SK-N-DZ (cell line): ENCODE results near the gene SULT2B1.

Source experiments
- DNase-seq: peaks from one replicate; pipeline ENCODE4 v3.0.0-alpha.2; 2015; ENCODE audit warnings: low spot score

The SULT2B1 gene

GRCh38 chr19:48634424-48635262 is 82.7 kb downstream of the SULT2B1 start:
- peak; percentile 93 for DNase-seq

DNA sequence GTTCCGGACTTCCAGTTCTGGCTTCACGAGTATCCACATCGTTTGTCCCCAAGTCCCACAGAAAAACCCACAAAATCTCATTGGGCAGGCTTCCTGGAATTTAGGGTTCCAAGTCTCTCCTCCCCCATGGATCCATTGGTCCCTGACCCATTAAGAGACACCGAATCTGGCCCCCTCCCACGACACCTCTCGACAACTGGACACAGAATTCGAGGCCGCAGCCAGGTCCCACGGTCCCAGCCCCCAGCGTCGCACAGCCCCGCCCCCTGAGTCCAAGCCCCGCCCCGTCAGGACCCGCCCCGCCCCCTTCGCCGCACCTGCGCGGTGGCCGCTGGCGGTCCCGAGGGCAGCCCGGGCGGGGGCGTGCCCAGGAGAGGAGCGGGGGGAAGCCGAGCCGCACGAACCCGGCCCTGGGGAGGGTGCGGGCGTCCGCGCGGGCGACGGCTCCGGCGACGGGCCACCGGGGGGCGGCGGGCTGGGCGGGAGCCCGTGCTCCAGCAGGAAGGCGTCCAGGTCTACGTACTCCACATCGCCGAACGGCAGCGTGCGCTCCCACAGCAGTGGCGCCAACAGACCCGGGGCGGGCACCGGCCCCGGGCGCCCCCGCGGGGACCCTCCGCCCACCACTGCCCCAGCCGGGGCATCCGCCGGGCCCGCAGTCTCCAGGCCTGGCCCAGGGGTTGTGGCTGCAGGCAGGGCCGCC is 83.4 kb downstream of the SULT2B1 start:
- DNase-seq: no peak

GRCh38 chr19:48635966-48636858 is 84.2 kb downstream of the SULT2B1 start:
- no peak for DNase-seq

- DNase-seq: no peak
These were observed 85.0 kb downstream of the SULT2B1 start, which contains the start of gene DBP for GRCh38 chr19:48636859-48637448. DBP (minus strand) TSS chr19:48637379; CDS start chr19:48636994, 385 bp downstream.

DNA sequence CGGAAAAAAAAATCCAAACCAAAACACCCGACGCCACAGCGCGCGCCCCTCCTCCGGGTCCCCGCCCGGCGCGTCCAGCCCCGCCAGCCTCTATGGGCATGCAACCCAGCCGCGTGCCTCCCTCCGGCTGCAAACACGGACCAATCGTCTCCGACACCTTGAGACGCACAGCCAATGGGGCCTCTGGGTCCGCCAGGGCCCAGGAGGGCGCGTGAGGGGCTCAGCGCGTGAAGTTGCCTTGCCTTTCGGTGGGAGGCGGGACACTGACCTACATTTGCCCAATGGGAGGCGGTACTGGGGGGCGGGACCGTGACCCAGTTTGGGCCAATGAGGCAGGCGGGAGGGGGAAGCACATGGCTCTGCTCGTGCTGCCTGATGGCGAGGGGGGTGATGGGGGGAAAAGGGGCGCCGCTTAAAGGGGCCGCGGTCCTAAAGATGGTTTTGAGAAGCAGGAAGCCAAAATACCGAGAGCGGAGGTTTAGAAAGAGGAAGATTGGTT is 85.5 kb downstream of the SULT2B1 start:
- peak; percentile 98 for DNase-seq

DNA sequence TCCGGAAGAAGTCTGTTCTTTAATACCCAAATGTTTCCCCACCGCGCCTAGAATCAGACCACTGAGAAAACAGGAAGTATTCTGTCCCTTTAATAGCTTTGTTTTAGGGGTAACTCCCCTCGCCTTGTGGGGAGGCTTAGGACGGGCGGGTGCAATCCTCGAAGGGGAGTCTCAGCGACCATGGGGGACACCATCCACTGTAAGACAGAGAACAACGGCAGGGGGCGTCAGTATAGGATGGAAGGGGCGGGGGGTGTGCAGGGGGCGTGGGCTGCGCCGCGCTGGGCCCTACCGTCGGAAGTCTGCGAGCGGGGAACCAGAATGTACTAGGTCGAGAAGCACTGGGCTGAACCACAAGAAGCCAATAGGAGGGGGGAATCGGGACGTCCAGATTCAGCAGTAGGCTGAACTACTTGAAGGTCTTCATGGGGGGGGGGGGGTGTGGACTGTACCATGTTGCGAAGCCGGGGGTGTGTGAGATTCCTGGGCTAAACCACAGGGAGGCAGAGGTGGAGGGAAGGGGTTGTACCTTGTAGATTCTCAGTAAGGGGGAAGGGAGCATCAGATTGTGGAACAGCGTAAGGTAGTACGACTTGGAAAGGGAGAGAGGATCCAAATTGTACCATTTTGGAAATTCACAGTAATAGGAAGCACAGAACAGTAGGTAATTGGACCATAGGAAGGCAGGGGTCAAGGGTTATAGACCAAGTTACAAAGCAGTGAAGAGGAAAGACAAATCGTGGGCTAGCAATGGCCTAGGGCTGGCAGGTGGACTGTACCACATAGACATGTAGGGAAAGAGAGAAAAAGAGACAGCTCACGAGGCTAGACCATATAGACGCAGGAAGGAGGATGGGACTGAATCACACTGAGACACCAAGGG is 86.2 kb downstream of the SULT2B1 start:
- peak; percentile 90 for DNase-seq

DNA sequence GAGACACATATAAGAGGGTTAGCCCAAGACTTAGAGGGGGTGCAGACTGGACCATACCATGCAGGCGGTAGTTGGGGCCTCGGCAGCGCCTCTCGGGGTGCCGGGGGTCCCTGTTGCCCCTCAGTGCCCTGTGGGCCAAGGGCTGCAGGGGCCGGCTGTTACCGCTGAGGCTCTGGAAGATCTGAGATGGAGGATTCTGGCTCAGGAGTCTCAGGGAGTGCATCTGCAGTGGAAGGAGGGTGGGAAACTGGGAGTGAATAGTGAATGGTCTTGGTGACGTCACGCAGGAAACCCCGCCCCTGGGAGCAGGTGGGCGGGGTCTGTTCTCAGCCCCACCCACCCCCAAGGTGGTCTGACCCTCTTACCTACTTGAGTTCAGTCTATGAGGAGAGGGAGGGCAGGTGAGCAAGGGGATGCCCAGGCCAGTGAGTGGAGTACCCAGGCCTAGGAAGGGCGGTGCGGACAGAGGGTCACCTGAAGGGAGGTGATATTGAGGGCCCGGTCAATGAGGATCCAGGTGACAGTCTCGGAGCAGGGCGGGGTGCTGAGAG is 86.9 kb downstream of the SULT2B1 start:
- no peak for DNase-seq

- no peak for DNase-seq
These were observed 87.8 kb downstream of the SULT2B1 start for GRCh38 chr19:48639483-48640375.

DNA sequence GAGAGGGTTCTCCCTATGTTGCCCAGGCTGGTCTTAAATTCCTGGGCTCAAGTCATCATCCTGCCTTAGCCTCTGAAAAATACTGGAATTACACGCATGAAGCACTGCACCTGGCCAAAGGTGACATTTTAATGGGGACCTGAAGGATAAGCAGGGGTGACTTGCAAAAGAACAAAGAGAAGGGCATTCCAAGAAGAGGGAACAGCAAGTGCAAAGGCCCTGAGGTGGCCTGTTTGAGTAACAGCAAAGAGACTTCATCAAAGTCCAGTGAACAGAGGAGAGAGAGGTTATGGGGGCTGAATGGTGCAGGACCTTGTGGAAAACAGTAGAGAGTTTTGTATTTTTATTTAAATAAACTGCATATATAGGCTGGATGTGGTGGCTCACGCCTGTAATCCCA is 89.9 kb downstream of the SULT2B1 start:
- no peak for DNase-seq

DNA sequence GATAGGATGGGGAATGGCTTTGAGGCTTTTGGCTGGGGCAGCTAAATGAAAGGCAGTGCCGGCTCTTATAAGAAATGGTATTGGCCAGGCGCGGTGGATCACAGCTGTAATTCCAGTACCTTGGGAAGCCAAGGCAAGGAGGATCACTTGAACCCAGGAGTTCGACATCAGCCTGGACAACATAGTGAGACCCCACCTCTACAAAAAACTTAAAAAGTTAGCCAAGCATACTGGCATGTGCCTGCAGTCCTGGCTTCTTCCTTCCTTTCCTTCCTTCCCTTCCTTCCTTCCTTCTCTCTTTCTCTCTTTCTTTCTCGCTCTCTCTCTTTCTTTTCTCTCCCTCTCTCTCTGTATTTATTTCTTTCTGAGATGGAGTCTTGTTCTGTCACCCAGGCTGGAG is 90.9 kb downstream of the SULT2B1 start:
- no peak for DNase-seq

DNA sequence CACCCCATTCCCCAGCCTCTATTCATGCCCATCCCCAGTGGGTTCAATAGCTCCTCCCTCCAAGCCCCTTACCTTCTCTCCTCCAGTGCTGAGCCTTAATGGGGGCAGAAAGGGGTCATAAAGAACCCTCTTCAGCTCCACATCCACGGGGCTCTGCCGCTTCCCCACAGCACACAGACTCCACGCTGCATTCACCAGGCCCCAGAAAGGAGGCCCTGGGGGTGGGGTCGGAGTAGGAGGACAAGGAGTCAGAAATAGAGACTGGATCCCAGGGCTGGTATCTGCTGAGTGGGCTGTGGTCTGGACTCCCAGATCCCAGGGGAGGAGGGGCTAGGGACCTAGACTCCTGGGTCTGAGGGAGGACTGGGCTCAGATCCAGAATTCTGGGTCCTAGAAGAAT is 92.4 kb downstream of the SULT2B1 start:
- no peak for DNase-seq

GRCh38 chr19:48644839-48645619 is 93.1 kb downstream of the SULT2B1 start:
- peak; percentile 69 for DNase-seq

DNA sequence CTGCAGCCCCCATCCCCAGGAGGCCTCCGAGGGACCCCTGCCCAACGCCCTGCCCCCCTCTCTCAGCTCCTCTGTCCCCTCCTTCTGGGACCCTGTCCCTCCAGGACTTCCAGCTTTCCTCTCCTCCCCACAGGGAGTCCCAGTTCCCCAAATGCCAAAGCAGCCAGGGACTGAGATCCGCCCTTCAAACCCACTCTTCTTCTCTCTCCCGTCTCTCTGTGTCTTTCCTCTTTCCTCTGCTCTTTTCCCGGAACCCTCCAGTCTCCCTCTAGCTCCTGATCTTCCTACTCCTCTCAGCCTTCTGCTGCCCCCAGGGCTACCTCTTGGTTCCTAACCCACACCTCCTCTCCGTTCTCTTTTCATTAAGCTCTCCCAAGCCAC is 93.6 kb downstream of the SULT2B1 start:
- no peak for DNase-seq

GRCh38 chr19:48646001-48646721 is 94.2 kb downstream of the SULT2B1 start, which contains the start of gene CA11:
CA11 (minus strand) TSS chr19:48646187; CDS start chr19:48645632, 555 bp downstream.
- DNase-seq: peak; percentile 82

DNA sequence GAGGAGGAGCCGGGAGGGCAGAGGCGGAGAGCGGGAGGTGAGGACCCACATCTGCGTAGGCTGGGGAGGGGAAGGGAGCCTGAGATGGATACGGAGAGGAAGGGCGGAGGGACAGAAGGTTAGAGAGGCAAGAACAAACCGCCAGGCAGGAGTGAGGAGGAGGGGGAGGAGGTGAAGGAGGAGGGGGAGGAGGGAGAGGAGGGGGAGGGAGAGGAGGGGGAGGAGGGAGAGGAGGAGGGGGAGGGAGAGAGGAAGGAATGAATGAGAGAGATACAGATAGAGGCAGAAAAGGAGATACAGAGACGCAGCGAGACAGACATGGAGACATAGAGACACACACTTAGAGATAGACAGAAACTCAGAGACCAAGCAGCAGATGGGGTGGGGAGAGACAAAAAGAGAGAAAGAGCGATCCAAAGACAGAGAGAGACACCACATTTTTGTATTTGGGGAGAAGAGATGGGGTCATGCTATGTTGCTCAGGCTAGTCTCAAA is 94.8 kb downstream of the SULT2B1 start:
- DNase-seq: no peak

- DNase-seq: no peak
These were observed 96.2 kb downstream of the SULT2B1 start for GRCh38 chr19:48648134-48648533.
